Lower leg skin (tissue), 4 donors: ENCODE results near the gene MIGA1. TPM values are rescaled to one million over a fixed set of nuclear protein-coding genes. Genes with fewer than 3 reads are reported as not detected.

ENCODE experiments used
- DNase-seq, 2 donors: peaks; one replicate each; pipeline ENCODE4 v3.0.0-alpha.2; 2019; ENCODE audit warnings: low spot score in 2 of 2
- H3K4me3 ChIP-seq: fragments of 200-600 bp; sonication (generic); 2 replicates; pipeline ENCODE4 v1.5.1; 2017; ENCODE audit warnings: mild to moderate bottlenecking, low read depth; ENCODE audit not compliant: poor library complexity, severe bottlenecking
- POLR2A ChIP-seq, 2 donors: fragments of 450-650 bp; IDR thresholded peaks; one replicate each; pipeline ENCODE4 v1.6.1; 2016 to 2017; ENCODE audit warnings: antibody characterized with exemption in 2 of 2, mild to moderate bottlenecking in 1 of 2, moderate library complexity in 1 of 2
- WGBS, 2 donors: methylation state at CpG; one replicate each; pipeline ENCODE4 v1.1.5; 2018; 5-methylcytosine and 5-hydroxymethylcytosine counted together
- intact Hi-C: fragments of 100-400 bp; cut with DNase I; formaldehyde crosslinking; loops from one replicate; pipeline ENCODE4 v1.15.0; 2023; ENCODE audit warnings: low total_unique reads
- total RNA-seq, 4 donors: library from RNA; depleted of rRNA; stranded (reverse); fragments of >200 nt; gene quantifications; one replicate each; pipeline ENCODE4 v1.1.0, GENCODE V29; 2016
- TF ChIP-seq, protein P1 (sequence below), 3 donors: fragments of 450-650 bp; IDR thresholded peaks; one replicate each; pipeline ENCODE4 v1.5.1; 2016; ENCODE audit warnings: antibody characterized with exemption in 3 of 3, mild to moderate bottlenecking in 3 of 3, moderate library complexity in 2 of 3

Gene MIGA1
- total RNA-seq, 4 donors from 2014 or later, result 7.7 to 13.6 (median 9.5) TPM

DNA sequence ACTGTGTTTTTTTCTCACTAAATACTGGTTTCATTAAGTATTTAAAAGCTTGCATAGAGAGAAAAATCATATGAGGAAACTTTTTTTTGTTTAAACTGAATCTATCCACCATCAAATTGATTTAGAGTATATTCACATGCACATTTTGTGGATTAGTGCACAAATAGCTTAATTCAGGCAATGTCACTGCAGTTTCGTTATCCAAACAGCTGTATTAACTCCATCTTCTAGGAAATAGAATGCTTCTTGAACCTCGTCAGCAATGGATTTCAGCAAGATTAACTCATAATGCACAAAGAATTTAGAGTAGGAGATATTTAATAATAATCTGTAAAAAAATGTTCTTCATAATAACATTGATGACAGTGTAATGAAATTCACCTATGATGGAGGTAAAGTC lies 146.5 kb downstream of the MIGA1 start:
- TF ChIP-seq, protein P1, sequence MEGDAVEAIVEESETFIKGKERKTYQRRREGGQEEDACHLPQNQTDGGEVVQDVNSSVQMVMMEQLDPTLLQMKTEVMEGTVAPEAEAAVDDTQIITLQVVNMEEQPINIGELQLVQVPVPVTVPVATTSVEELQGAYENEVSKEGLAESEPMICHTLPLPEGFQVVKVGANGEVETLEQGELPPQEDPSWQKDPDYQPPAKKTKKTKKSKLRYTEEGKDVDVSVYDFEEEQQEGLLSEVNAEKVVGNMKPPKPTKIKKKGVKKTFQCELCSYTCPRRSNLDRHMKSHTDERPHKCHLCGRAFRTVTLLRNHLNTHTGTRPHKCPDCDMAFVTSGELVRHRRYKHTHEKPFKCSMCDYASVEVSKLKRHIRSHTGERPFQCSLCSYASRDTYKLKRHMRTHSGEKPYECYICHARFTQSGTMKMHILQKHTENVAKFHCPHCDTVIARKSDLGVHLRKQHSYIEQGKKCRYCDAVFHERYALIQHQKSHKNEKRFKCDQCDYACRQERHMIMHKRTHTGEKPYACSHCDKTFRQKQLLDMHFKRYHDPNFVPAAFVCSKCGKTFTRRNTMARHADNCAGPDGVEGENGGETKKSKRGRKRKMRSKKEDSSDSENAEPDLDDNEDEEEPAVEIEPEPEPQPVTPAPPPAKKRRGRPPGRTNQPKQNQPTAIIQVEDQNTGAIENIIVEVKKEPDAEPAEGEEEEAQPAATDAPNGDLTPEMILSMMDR (IDR thresholded peaks at IDR 0.05), result no peak
- TF ChIP-seq POLR2A (IDR thresholded peaks at IDR 0.05), result no peak
- no peak for DNase-seq
- intact Hi-C loops, result no loop called here
- H3K4me3 ChIP-seq, result no peak overlapping the region
- 85 to 86% methylated on average over 2 of the region's 2 CpGs for WGBS, 2 donors

DNA sequence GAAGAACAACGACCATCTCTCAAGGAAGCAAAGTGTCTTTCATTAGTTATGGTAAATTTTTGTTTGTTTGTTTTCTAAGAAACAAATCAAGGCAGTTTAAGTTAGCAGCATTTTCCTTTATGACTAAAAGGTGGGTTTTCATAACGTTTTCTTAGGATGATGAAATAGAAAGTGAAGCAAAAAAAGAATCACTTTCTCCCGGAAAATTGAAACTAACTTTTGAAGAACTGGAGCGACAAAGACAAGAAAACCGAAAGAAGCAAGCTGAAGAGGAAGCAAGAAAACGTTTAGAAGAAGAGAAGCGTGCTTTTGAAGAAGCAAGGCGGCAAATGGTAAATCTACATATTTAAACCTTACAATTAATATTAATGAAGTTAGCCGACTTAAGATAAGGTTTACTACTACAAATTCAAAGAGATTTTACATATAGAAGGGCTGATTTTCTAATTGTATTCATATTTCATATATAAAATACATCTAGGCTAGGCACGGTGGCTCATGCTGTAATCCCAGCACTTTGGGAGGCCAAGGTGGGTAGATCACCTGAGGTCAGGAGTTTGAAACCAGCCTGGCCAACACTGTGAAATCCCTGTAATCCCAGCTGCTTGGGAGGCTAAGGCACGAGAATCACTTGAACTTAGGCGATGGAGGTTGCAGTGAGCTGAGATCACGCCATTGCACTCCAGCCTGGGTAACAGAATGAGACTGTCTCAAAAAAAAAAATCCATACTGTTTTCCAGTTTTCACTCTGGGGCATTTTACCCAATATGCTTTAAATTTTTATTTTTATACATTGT lies 147.3 kb downstream of the MIGA1 start:
- H3K4me3 ChIP-seq, result no peak overlapping the region
- 71 to 72% methylated on average over 13 of the region's 13 CpGs for WGBS, 2 donors
- no peak for DNase-seq
- intact Hi-C loops, result no loop called here
- no peak for TF ChIP-seq POLR2A (IDR thresholded peaks at IDR 0.05)
- TF ChIP-seq, protein P1 (IDR thresholded peaks at IDR 0.05), result no peak

DNA sequence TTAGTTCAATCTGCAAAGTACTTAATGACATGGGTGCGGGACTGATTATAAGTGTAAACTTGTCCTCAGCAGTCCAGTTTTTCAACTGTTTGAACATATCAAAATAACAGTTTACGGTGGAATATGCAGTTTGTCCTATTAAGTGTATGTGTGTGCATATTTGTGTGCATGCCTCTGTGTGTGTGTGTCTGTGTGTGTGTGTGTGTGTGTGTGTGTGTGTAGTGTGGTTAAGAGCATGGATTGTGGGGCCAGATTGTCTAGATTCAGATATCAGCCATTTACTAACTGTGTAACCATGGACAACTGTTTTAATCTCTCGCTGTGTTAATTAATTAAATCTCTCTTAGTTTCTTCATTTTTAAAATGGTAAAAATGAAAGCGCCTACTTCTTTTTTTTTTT lies 148.0 kb downstream of the MIGA1 start:
- H3K4me3 ChIP-seq, result no peak overlapping the region
- DNase-seq, result no peak
- 83 to 91% methylated on average over 4 of the region's 4 CpGs for WGBS, 2 donors
- intact Hi-C loops, result no loop called here
- TF ChIP-seq, protein P1 (IDR thresholded peaks at IDR 0.05), result no peak
- TF ChIP-seq POLR2A (IDR thresholded peaks at IDR 0.05), result no peak

Other genes starting within 250 kb of the MIGA1 start
- 10 to 100 TPM; 39.1 to 55.7 (median 45.9) TPM for gene ZZZ3, start 97.0 kb upstream of the MIGA1 start, total RNA-seq
- gene USP33, start 19.8 kb upstream of the MIGA1 start, total RNA-seq, result 10 to 100 TPM; 38.4 to 54.6 (median 40.7) TPM
- gene NEXN, start 109.0 kb downstream of the MIGA1 start, total RNA-seq, result 1 to 10 TPM in 3 of 4 donors, under 1 TPM in 1; 0.84 to 4.3 (median 2.0) TPM
- 100 to 1,000 TPM in 1 of 4 donors, 10 to 100 TPM in 3; 48.7 to 105 (median 58.9) TPM for gene FUBP1, start 199.4 kb downstream of the MIGA1 start, total RNA-seq
- 10 to 100 TPM in 3 of 4 donors, 1 to 10 TPM in 1; 9.3 to 15.5 (median 13.6) TPM for gene DNAJB4, start 225.3 kb downstream of the MIGA1 start, total RNA-seq